Loucy (cell line): ENCODE results near the gene GRB7.

Source experiments
- H2AFZ ChIP-seq: fragments of 200-600 bp; sonication (generic); 2 replicates; pipeline ENCODE4 v1.6.0; 2016; ENCODE audit warnings: antibody characterized with exemption, mild to moderate bottlenecking, low read length, moderate library complexity
- H3F3A ChIP-seq: fragments of 200-600 bp; 2 replicates; pipeline ENCODE4 v1.6.0; 2016; ENCODE audit warnings: antibody characterized with exemption, low read depth, mild to moderate bottlenecking
- H3K27me3 ChIP-seq: fragments of 200-600 bp; sonication (generic); 2 replicates; pipeline ENCODE4 v1.6.1; 2014; ENCODE audit warnings: low read length, mild to moderate bottlenecking; ENCODE audit not compliant: insufficient read depth, poor library complexity, severe bottlenecking
- H3K36me3 ChIP-seq: fragments of 200-600 bp; sonication (generic); 2 replicates; pipeline ENCODE4 v1.6.1; 2016; ENCODE audit warnings: low read length; ENCODE audit not compliant: insufficient read depth
- H3K4me1 ChIP-seq: fragments of 200-600 bp; sonication (generic); 2 replicates; pipeline ENCODE4 v1.5.1; 2014; ENCODE audit warnings: low read length, mild to moderate bottlenecking; ENCODE audit not compliant: insufficient read depth, poor library complexity, severe bottlenecking
- H3K4me2 ChIP-seq: fragments of 200-600 bp; sonication (generic); 2 replicates; pipeline ENCODE4 v1.6.0; 2014; ENCODE audit warnings: antibody characterized with exemption, low read length, low read depth, mild to moderate bottlenecking; ENCODE audit not compliant: poor library complexity, severe bottlenecking
- H3K4me3 ChIP-seq: fragments of 200-600 bp; sonication (generic); 2 replicates; pipeline ENCODE4 v1.5.1; 2014; ENCODE audit warnings: low read length, mild to moderate bottlenecking, mixed read lengths; ENCODE audit not compliant: poor library complexity, severe bottlenecking
- H3K79me2 ChIP-seq: fragments of 200-600 bp; sonication (generic); 2 replicates; pipeline ENCODE4 v1.6.1; 2014; ENCODE audit warnings: low read length; ENCODE audit not compliant: insufficient read depth
- H3K9ac ChIP-seq: fragments of 200-600 bp; sonication (generic); 2 replicates; pipeline ENCODE4 v1.6.0; 2014; ENCODE audit warnings: mild to moderate bottlenecking, low read depth, low read length, moderate library complexity; ENCODE audit not compliant: poor library complexity, severe bottlenecking
- H3K9me2 ChIP-seq: fragments of 200-600 bp; sonication (generic); replicated peaks from 2 replicates; pipeline ENCODE4 v1.6.1; 2016; ENCODE audit warnings: low read depth, low read length, mixed read lengths
- H3K9me3 ChIP-seq: fragments of 200-600 bp; sonication (generic); 2 replicates; pipeline ENCODE4 v1.6.1; 2014; ENCODE audit warnings: mild to moderate bottlenecking, antibody characterized with exemption, low read length, low read depth; ENCODE audit not compliant: insufficient read depth
- H4K20me1 ChIP-seq: fragments of 200-600 bp; sonication (generic); 2 replicates; pipeline ENCODE4 v1.6.0; 2014; ENCODE audit warnings: antibody characterized with exemption, low read length, mild to moderate bottlenecking; ENCODE audit not compliant: insufficient read depth, poor library complexity, severe bottlenecking
- CTCF ChIP-seq: fragments of 200-600 bp; sonication (generic); conservative IDR thresholded peaks from 2 replicates; pipeline ENCODE4 v1.5.1; 2014; ENCODE audit warnings: mild to moderate bottlenecking, antibody characterized with exemption, low read length
- EZH2phosphoT487 ChIP-seq: fragments of 200-600 bp; IDR thresholded peaks from 2 replicates; pipeline ENCODE4 v1.6.1; 2018; ENCODE audit warnings: antibody characterized with exemption, mild to moderate bottlenecking, moderate library complexity, borderline replicate concordance

GRB7 gene

GRCh38 chr17:39792526-39793221 is 54.9 kb downstream of the GRB7 start:
- Histone ChIP-seq H3K4me1 (peaks cover 8% of the 10 kb centered on the region), H3K79me2 (no peaks in the 10 kb centered on the region), H3K4me3 (no peak overlapping the region), H3F3A (no peaks in the 10 kb centered on the region), H3K9me3 (no peaks in the 10 kb centered on the region), H4K20me1 (no peaks in the 10 kb centered on the region), H3K4me2 (no peak overlapping the region), H3K9me2 (no peaks in the 10 kb centered on the region), H3K9ac (no peak overlapping the region), H3K36me3 (no peaks in the 10 kb centered on the region), H2AFZ (no peak overlapping the region), H3K27me3 (peaks cover 5% of the 10 kb centered on the region)
- TF ChIP-seq CTCF (no peak), EZH2phosphoT487 (no peak)

- Histone ChIP-seq H3K4me1 (peaks cover 8% of the 10 kb centered on the region), H3K36me3 (no peaks in the 10 kb centered on the region), H4K20me1 (no peaks in the 10 kb centered on the region), H3K4me2 (no peak overlapping the region), H3K79me2 (no peaks in the 10 kb centered on the region), H3K27me3 (peaks cover 5% of the 10 kb centered on the region), H2AFZ (no peak overlapping the region), H3K9me2 (no peaks in the 10 kb centered on the region), H3F3A (no peaks in the 10 kb centered on the region), H3K4me3 (no peak overlapping the region), H3K9me3 (no peaks in the 10 kb centered on the region), H3K9ac (no peak overlapping the region)
- TF ChIP-seq EZH2phosphoT487 (no peak), CTCF (no peak)
These were observed 55.6 kb downstream of the GRB7 start for GRCh38 chr17:39793301-39793872.

- H3K4me1 ChIP-seq, result peaks cover 8% of the 10 kb centered on the region
- no peaks in the 10 kb centered on the region for H3K9me3 ChIP-seq
- no peak for TF ChIP-seq EZH2phosphoT487
- TF ChIP-seq CTCF, result no peak
- H3F3A ChIP-seq, result no peaks in the 10 kb centered on the region
- H3K4me3 ChIP-seq, result no peak overlapping the region
- no peaks in the 10 kb centered on the region for H4K20me1 ChIP-seq
- H3K79me2 ChIP-seq, result no peaks in the 10 kb centered on the region
- no peak overlapping the region for H3K9ac ChIP-seq
- H3K27me3 ChIP-seq, result peaks cover 5% of the 10 kb centered on the region
- H2AFZ ChIP-seq, result no peak overlapping the region
- no peaks in the 10 kb centered on the region for H3K9me2 ChIP-seq
- H3K36me3 ChIP-seq, result no peaks in the 10 kb centered on the region
- H3K4me2 ChIP-seq, result no peak overlapping the region
These were observed 56.7 kb downstream of the GRB7 start for GRCh38 chr17:39794249-39794970.
